ENCODE data around the gene MST1.

MST1 gene

DNA sequence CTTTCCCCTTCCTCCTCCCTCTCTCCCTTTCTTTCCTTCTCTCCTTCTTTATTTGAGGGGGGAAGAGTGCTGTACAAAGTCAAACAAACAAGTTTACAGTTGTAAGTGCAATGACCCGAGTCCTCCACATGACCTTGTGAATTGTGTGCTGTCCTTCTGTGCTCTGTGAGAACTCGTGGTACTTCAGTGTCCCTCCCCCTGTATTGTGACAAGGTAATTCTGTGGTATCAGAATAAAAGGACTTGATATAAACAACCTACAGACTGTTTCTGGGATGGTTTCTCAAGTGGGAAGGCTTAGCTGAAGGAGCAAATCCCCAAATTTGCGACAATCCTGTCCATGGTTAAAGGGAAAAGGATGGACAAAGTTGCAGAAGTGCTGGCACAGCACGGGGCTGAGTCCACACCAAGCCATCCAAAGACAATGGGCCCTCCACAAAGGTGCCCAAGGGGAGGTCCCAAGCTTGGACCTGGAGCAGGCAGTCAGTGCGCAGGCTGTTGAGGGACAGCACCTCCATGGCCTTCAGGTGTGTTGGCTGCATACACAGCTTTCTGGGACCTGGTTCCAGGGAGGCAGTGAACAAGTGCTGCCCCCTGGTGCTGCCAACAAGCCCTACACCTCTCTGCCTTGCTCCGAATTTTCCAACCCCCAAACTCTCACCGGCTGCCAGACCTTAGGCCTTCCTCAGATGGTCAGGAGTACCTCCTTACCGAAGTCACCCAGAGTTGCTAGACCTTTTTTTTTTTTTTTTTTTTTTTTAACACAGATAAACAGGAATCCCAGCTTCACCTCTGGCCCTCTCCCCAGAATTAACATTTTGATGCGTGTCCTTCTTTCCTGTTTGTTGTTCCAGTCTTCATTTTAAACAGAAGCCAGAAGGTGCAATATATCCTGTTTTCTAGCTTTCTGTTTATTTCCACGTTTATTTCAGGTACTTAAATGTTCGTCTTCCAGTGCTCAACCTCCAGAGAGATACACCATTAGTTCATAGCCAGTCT lies 17.7 kb downstream of the MST1 start:
- Histone ChIP-seq H3K4me3 (ENCODE audit: control insufficient read depth in 1 of 7, extremely low read depth in 1 of 7, insufficient read depth in 4 of 7, low read depth in 2 of 7, low read length in 6 of 7) (no peak overlapping the region), H3K27me3 (replicated peaks in 2 of 5; ENCODE audit: control insufficient read depth in 4 of 5, insufficient read depth in 5 of 5, low read length in 4 of 5) (no peaks in the 10 kb centered on the region)

DNA sequence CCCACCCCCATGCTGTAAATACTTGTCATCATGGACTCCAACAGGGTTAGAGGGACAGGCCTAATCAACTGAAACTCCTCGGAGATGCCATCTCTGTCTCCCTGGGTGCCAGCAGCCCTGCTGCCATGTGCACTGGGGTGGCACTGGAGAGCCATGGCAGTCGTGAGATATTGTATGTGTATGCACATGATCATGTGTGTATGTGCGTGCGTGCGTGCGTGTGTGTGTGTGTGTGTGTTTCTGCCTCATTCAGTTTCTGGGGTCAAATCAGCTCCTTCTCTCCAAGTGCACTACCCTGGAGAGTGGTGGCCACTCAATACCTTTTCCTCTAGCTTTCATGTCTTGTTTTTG lies 18.4 kb downstream of the MST1 start:
- no peak for DNase-seq
- WGBS (ENCODE audit: insufficient coverage): 75% methylated on average over 1 of the region's 6 CpGs
- Histone ChIP-seq H3K4me1 (ENCODE audit: control extremely low read depth in 1 of 4, control insufficient read depth in 4 of 4, insufficient read depth in 4 of 4, low read length in 3 of 4) (peaks cover 0 to 26% (median 23%) of the 10 kb centered on the region in 4 experiments), H3K27me3 (replicated peaks in 2 of 5; ENCODE audit: control insufficient read depth in 4 of 5, insufficient read depth in 5 of 5, low read length in 4 of 5) (no peaks in the 10 kb centered on the region), H3K27ac (ENCODE audit: insufficient read depth in 1 of 2, low read depth in 1 of 2, low read length in 2 of 2, poor library complexity in 1 of 2, severe bottlenecking in 2 of 2) (no peak overlapping the region), H3K4me3 (ENCODE audit: control insufficient read depth in 1 of 7, extremely low read depth in 1 of 7, insufficient read depth in 4 of 7, low read depth in 2 of 7, low read length in 6 of 7) (no peak overlapping the region), H3K9me3 (ENCODE audit: control extremely low read depth in 1 of 5, control insufficient read depth in 4 of 5, insufficient read depth in 2 of 5, low read depth in 1 of 5, low read length in 4 of 5) (no peaks in the 10 kb centered on the region), H3K36me3 (ENCODE audit: control insufficient read depth in 4 of 4, insufficient read depth in 4 of 4, low read length in 3 of 4) (peaks cover 0 to 7% (median 2%) of the 10 kb centered on the region in 4 experiments)
- CTCF ChIA-PET: interaction anchor here (0.7 to 3.3 kb wide), 20 partner anchors 9 to 255 kb away, joined by 3 to 80 read pairs (median 4); partner anchors contain the start of genes MST1 and RNF123
- POLR2A ChIA-PET: interaction anchor here (1.2 kb wide), 1 partner anchor 131 kb away, joined by 5 read pairs; no protein-coding TSS in a partner anchor

More for the DNA sequence above, 17.7 kb downstream of the MST1 start:
- H3K27ac ChIP-seq (ENCODE audit: insufficient read depth in 1 of 2, low read depth in 1 of 2, low read length in 2 of 2, poor library complexity in 1 of 2, severe bottlenecking in 2 of 2): no peak overlapping the region
- CTCF ChIA-PET: interaction anchor here (0.6 to 3.3 kb wide), 23 partner anchors 9 to 311 kb away, joined by 3 to 80 read pairs (median 4); partner anchors contain the start of genes MST1 and RNF123
- POLR2A ChIA-PET: interaction anchor here (1.2 kb wide), 1 partner anchor 132 kb away, joined by 5 read pairs; no protein-coding TSS in a partner anchor
- WGBS (ENCODE audit: insufficient coverage): 53% methylated on average over 9 of the region's 11 CpGs
- DNase-seq: peak; percentile 69 to 82 (median 76)
- H3K36me3 ChIP-seq (ENCODE audit: control insufficient read depth in 4 of 4, insufficient read depth in 4 of 4, low read length in 3 of 4): peaks cover 0 to 14% (median 8%) of the 10 kb centered on the region in 4 experiments
- H3K9me3 ChIP-seq (ENCODE audit: control extremely low read depth in 1 of 5, control insufficient read depth in 4 of 5, insufficient read depth in 2 of 5, low read depth in 1 of 5, low read length in 4 of 5): no peaks in the 10 kb centered on the region
- H3K4me1 ChIP-seq (ENCODE audit: control extremely low read depth in 1 of 4, control insufficient read depth in 4 of 4, insufficient read depth in 4 of 4, low read length in 3 of 4): peaks cover 0 to 25% (median 23%) of the 10 kb centered on the region in 4 experiments

DNA sequence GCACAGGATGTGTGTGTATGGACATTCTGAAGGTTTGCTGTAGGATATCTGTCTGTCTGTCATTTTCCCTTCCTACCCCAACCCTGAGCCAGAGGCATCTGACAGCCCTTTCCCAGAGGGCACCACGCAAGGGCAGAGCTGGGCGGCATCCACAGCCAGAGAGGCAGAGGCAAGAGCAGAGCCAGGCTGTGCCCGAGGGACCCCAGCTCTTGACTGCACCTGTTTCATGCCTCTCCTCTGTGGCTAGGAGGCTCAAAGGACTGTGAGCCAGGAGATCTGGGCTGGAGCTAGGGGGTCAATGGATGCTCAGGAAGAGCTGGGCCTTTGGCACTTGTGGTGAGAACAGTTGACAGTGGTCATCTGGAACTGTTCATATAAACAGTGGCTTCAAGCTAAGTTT lies 19.9 kb downstream of the MST1 start:
- H3K27me3 ChIP-seq (replicated peaks in 2 of 5; ENCODE audit: control insufficient read depth in 4 of 5, insufficient read depth in 5 of 5, low read length in 4 of 5): no peaks in the 10 kb centered on the region
- ChIA-PET CTCF (interaction anchor here (0.7 to 2.0 kb wide), 7 partner anchors 9 to 130 kb away, joined by 3 to 20 read pairs (median 3); no protein-coding TSS in a partner anchor), POLR2A (interaction anchor here (0.6 kb wide), 1 partner anchor 165 kb away, joined by 3 read pairs; no protein-coding TSS in a partner anchor)
- H3K9me3 ChIP-seq (ENCODE audit: control extremely low read depth in 1 of 5, control insufficient read depth in 4 of 5, insufficient read depth in 2 of 5, low read depth in 1 of 5, low read length in 4 of 5): no peaks in the 10 kb centered on the region
- no peak overlapping the region for H3K27ac ChIP-seq (ENCODE audit: insufficient read depth in 1 of 2, low read depth in 1 of 2, low read length in 2 of 2, poor library complexity in 1 of 2, severe bottlenecking in 2 of 2)
- DNase-seq: no peak
- peaks cover 0 to 15% (median 13%) of the 10 kb centered on the region in 4 experiments for H3K4me1 ChIP-seq (ENCODE audit: control extremely low read depth in 1 of 4, control insufficient read depth in 4 of 4, insufficient read depth in 4 of 4, low read length in 3 of 4)
- H3K36me3 ChIP-seq (ENCODE audit: control insufficient read depth in 4 of 4, insufficient read depth in 4 of 4, low read length in 3 of 4): no peaks in the 10 kb centered on the region
- H3K4me3 ChIP-seq (ENCODE audit: control insufficient read depth in 1 of 7, extremely low read depth in 1 of 7, insufficient read depth in 4 of 7, low read depth in 2 of 7, low read length in 6 of 7): no peak overlapping the region
- WGBS (ENCODE audit: insufficient coverage): 90% methylated on average over 3 of the region's 3 CpGs

DNA sequence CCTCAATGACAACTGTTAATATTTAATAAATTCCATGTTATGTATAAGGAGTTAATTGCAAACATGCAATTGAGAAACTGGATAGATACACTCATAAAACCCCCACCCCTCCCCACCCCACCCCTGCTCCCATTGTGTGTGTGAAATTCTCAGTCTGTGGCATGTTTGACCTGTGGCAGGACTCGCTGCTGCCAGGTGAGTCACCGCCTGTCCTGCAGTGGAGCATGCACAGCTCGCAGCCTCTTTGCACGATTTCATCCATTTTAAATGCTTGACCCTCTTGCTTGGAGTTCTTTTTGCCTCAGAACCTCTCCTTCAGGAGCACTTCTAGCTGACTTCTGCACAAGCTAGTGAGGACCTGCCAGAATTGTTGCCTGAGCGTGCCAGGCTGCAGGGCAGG lies 20.4 kb downstream of the MST1 start:
- CTCF ChIA-PET: interaction anchor here (0.8 to 2.0 kb wide), 7 partner anchors 9 to 130 kb away, joined by 3 to 20 read pairs (median 3); no protein-coding TSS in a partner anchor
- Histone ChIP-seq H3K36me3 (ENCODE audit: control insufficient read depth in 4 of 4, insufficient read depth in 4 of 4, low read length in 3 of 4) (no peaks in the 10 kb centered on the region), H3K27me3 (replicated peaks in 2 of 5; ENCODE audit: control insufficient read depth in 4 of 5, insufficient read depth in 5 of 5, low read length in 4 of 5) (no peaks in the 10 kb centered on the region), H3K27ac (ENCODE audit: insufficient read depth in 1 of 2, low read depth in 1 of 2, low read length in 2 of 2, poor library complexity in 1 of 2, severe bottlenecking in 2 of 2) (no peak overlapping the region), H3K4me3 (ENCODE audit: control insufficient read depth in 1 of 7, extremely low read depth in 1 of 7, insufficient read depth in 4 of 7, low read depth in 2 of 7, low read length in 6 of 7) (no peak overlapping the region), H3K9me3 (ENCODE audit: control extremely low read depth in 1 of 5, control insufficient read depth in 4 of 5, insufficient read depth in 2 of 5, low read depth in 1 of 5, low read length in 4 of 5) (no peaks in the 10 kb centered on the region), H3K4me1 (ENCODE audit: control extremely low read depth in 1 of 4, control insufficient read depth in 4 of 4, insufficient read depth in 4 of 4, low read length in 3 of 4) (peaks cover 0 to 15% (median 12%) of the 10 kb centered on the region in 4 experiments)
- DNase-seq: no peak
- POLR2A ChIA-PET: no interaction called here
- WGBS (ENCODE audit: insufficient coverage): 100% methylated on average over 3 of the region's 5 CpGs

DNA sequence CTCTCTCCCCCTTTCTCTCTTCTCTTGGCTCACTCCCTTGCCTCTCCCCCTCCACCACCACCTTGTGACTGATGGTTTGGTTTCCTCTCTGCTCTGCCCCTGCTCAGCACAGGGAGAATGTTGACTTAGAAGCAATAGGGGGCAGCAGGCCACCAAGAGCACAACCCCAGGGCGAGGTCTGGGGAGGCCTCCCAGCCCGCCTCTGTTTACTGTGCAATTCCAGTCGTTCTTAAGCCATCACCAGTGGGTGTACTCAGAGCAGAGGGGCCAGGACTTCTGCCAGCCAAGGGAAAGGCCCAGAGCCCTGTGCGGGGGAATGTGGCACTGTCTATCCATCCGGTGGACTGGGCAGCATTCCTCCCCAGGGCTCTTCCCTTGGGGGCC lies 20.9 kb downstream of the MST1 start:
- ChIA-PET POLR2A (no interaction called here), CTCF (interaction anchor here (0.5 to 3.2 kb wide), 5 partner anchors 9 to 954 kb away, joined by 3 to 20 read pairs (median 4); no protein-coding TSS in a partner anchor)
- Histone ChIP-seq H3K4me1 (ENCODE audit: control extremely low read depth in 1 of 4, control insufficient read depth in 4 of 4, insufficient read depth in 4 of 4, low read length in 3 of 4) (peaks cover 0 to 14% (median 10%) of the 10 kb centered on the region in 4 experiments), H3K36me3 (ENCODE audit: control insufficient read depth in 4 of 4, insufficient read depth in 4 of 4, low read length in 3 of 4) (no peaks in the 10 kb centered on the region), H3K4me3 (ENCODE audit: control insufficient read depth in 1 of 7, extremely low read depth in 1 of 7, insufficient read depth in 4 of 7, low read depth in 2 of 7, low read length in 6 of 7) (no peak overlapping the region), H3K27ac (ENCODE audit: insufficient read depth in 1 of 2, low read depth in 1 of 2, low read length in 2 of 2, poor library complexity in 1 of 2, severe bottlenecking in 2 of 2) (no peak overlapping the region), H3K9me3 (ENCODE audit: control extremely low read depth in 1 of 5, control insufficient read depth in 4 of 5, insufficient read depth in 2 of 5, low read depth in 1 of 5, low read length in 4 of 5) (no peaks in the 10 kb centered on the region), H3K27me3 (replicated peaks in 2 of 5; ENCODE audit: control insufficient read depth in 4 of 5, insufficient read depth in 5 of 5, low read length in 4 of 5) (no peaks in the 10 kb centered on the region)
- 62% methylated on average over 5 of the region's 5 CpGs for WGBS (ENCODE audit: insufficient coverage)
- DNase-seq: peak in 2 of 3 donors; percentile 27 to 39

DNA sequence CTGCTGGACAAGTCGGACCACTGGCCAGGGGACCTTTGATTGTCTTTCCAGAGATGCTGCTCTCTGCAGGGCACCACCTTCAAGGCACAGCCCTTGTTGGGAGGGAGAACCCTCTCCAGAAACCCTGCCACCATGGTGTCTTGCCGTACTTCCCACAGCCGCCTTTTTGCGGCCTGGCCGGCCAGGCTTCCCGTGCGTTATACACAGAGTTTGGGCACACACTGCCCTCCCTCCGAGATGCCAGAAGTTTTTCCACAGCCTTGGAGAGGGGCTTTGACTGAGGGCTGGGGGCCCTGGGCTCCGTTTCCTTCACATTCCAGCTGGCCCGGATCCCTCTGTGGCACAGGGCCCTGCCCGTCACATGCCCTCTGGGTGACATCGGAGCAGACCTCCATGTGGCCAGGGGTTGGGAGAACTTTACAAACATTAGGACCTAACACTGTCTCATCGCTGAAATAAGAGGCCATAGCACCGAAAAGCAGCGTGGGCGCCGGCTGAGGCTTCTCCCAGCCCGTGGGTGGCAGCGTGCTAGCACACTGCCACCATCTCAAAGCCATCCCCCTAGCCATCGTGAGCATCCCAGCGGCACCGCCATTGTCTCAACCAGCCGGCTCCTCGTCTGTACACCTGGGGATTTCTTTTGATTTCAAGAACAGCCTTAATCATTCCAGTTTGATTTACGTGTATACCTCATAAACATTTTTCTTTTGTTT lies 21.4 kb downstream of the MST1 start:
- CTCF ChIA-PET: interaction anchor here (0.5 to 3.2 kb wide), 2 partner anchors 128 to 953 kb away, joined by 3 to 13 read pairs; no protein-coding TSS in a partner anchor

More for the DNA sequence above, 21.4 kb downstream of the MST1 start:
- H3K4me1 ChIP-seq (ENCODE audit: control extremely low read depth in 1 of 4, control insufficient read depth in 4 of 4, insufficient read depth in 4 of 4, low read length in 3 of 4): peaks cover 0 to 9% (median 5%) of the 10 kb centered on the region in 4 experiments
- no peak for DNase-seq
- WGBS (ENCODE audit: insufficient coverage): 92% methylated on average over 25 of the region's 25 CpGs
- POLR2A ChIA-PET: no interaction called here
- no peaks in the 10 kb centered on the region for H3K9me3 ChIP-seq (ENCODE audit: control extremely low read depth in 1 of 5, control insufficient read depth in 4 of 5, insufficient read depth in 2 of 5, low read depth in 1 of 5, low read length in 4 of 5)
- no peak overlapping the region for H3K27ac ChIP-seq (ENCODE audit: insufficient read depth in 1 of 2, low read depth in 1 of 2, low read length in 2 of 2, poor library complexity in 1 of 2, severe bottlenecking in 2 of 2)
- H3K27me3 ChIP-seq (replicated peaks in 2 of 5; ENCODE audit: control insufficient read depth in 4 of 5, insufficient read depth in 5 of 5, low read length in 4 of 5): no peaks in the 10 kb centered on the region
- no peak overlapping the region for H3K4me3 ChIP-seq (ENCODE audit: control insufficient read depth in 1 of 7, extremely low read depth in 1 of 7, insufficient read depth in 4 of 7, low read depth in 2 of 7, low read length in 6 of 7)
- H3K36me3 ChIP-seq (ENCODE audit: control insufficient read depth in 4 of 4, insufficient read depth in 4 of 4, low read length in 3 of 4): no peaks in the 10 kb centered on the region
